ENCODE data around the gene SNX21.

SNX21 gene

DNA sequence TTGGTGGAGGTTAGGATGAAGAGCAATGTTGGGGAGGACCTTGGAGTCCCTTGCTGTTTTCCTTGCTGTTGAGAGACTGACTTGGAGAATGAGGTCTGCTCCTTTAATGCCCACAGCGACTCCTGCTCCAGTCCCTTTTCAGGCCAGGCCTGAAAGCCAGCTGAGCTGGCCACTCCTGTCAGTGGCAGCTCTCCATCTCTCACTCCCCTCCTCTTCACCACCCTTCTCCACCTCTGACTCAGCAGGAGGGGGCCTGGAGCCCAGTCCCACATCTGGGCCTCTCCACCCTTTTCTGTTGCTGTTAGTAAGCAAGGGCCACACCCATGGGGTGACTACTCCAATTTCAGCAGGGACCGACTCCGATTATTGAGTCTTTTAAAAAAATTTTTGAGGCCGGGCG is 2.2 kb downstream of the SNX21 start:
- Histone ChIP-seq H3K9ac (ENCODE audit: low read length) (peak overlapping the region; percentile 97), H3K36me3 (ENCODE audit: control insufficient read depth, insufficient read depth, low read length, severe bottlenecking) (peaks cover 30% of the 10 kb centered on the region), H3K9me3 (ENCODE audit: control insufficient read depth, low read length) (no peaks in the 10 kb centered on the region), H3K4me1 (ENCODE audit: control insufficient read depth, insufficient read depth, low read length) (peaks cover 36% of the 10 kb centered on the region), H3K27me3 (replicated peaks; ENCODE audit: control insufficient read depth, insufficient read depth, low read length) (no peaks in the 10 kb centered on the region), H3K4me3 (ENCODE audit: low read length) (peak overlapping the region; percentile 91)
- DNase-seq (ENCODE audit: low read depth): peak; percentile 54

DNA sequence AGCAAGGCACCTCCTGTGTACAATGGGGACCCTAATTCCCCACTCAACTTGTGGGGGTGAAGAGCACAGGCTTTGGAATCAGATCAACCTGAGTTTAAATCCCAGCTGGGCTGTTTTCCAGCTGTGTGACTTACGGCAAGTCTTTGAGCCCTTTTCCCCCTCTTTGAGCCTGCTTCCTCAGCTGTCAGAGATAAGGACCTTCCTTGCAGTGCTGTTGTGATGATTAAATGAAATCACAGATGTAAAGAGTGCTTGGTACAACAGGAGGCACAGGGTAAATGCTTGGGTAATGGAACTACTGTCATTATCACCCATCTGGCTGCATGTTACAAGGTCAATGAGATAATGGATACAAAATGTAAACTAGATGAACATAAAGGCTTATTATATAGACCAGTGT is 3.2 kb downstream of the SNX21 start:
- peaks cover 40% of the 10 kb centered on the region for H3K36me3 ChIP-seq (ENCODE audit: control insufficient read depth, insufficient read depth, low read length, severe bottlenecking)
- H3K4me1 ChIP-seq (ENCODE audit: control insufficient read depth, insufficient read depth, low read length): peaks cover 46% of the 10 kb centered on the region
- no peaks in the 10 kb centered on the region for H3K27me3 ChIP-seq (replicated peaks; ENCODE audit: control insufficient read depth, insufficient read depth, low read length)
- peak overlapping the region; percentile 91 for H3K4me3 ChIP-seq (ENCODE audit: low read length)
- DNase-seq (ENCODE audit: low read depth): no peak
- no peaks in the 10 kb centered on the region for H3K9me3 ChIP-seq (ENCODE audit: control insufficient read depth, low read length)
- peak overlapping the region; percentile 54 for H3K9ac ChIP-seq (ENCODE audit: low read length)

DNA sequence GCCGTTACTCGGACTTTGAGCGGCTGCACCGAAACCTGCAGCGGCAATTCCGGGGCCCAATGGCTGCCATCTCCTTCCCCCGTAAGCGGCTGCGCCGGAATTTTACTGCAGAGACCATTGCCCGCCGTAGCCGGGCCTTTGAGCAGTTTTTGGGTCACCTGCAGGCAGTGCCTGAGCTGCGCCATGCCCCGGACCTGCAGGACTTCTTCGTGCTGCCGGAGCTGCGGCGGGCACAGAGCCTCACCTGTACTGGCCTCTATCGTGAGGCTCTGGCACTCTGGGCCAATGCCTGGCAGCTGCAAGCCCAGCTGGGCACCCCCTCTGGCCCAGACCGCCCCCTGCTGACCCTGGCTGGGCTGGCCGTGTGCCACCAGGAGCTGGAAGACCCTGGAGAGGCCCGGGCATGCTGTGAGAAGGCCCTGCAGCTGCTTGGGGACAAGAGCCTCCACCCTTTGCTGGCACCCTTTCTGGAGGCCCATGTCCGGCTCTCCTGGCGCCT is 7.2 kb downstream of the SNX21 start:
- no peaks in the 10 kb centered on the region for H3K27me3 ChIP-seq (replicated peaks; ENCODE audit: control insufficient read depth, insufficient read depth, low read length)
- no peak for DNase-seq (ENCODE audit: low read depth)
- peak overlapping the region; percentile 27 for H3K9ac ChIP-seq (ENCODE audit: low read length)
- H3K36me3 ChIP-seq (ENCODE audit: control insufficient read depth, insufficient read depth, low read length, severe bottlenecking): peaks cover 72% of the 10 kb centered on the region
- H3K9me3 ChIP-seq (ENCODE audit: control insufficient read depth, low read length): no peaks in the 10 kb centered on the region
- no peak overlapping the region for H3K4me3 ChIP-seq (ENCODE audit: low read length)
- peaks cover 42% of the 10 kb centered on the region for H3K4me1 ChIP-seq (ENCODE audit: control insufficient read depth, insufficient read depth, low read length)

DNA sequence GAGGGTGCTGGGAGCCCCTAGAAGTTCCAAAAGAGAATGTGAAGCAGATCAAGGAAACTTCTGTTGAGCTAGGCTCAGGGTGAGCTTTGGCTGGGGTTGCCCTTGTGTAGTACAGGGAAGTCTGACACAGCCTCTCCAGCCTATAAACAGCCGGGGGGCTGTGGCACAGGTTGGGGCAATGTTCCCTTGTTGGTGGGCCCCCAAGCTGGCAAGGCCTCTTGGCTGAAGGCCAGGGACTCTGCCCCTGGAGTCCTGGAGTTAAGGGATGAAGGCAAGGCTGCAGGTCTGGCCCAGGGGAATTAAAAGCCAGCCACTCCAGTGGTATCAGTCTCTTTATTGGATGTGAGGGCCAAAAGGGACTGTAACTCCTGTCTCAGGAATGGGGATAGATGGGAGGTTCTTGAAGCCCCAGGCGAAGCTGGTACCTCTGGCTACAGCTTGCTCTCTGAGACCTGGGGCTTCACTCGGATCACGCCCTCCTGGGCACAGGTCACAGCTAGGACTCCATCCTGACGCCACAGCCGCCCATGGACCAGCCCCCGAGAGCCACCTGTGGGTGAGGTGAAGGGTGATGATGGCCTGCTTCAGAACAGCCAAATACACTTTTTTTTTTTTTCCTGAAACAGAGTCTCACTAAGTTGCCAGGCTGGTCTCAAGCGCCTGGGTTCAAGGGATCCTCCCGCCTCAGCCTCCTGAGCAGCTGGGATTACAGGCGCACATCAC is 8.0 kb downstream of the SNX21 start:
- peaks cover 78% of the 10 kb centered on the region for H3K36me3 ChIP-seq (ENCODE audit: control insufficient read depth, insufficient read depth, low read length, severe bottlenecking)
- peaks cover 40% of the 10 kb centered on the region for H3K4me1 ChIP-seq (ENCODE audit: control insufficient read depth, insufficient read depth, low read length)
- H3K27me3 ChIP-seq (replicated peaks; ENCODE audit: control insufficient read depth, insufficient read depth, low read length): no peaks in the 10 kb centered on the region
- no peak overlapping the region for H3K4me3 ChIP-seq (ENCODE audit: low read length)
- peak overlapping the region; percentile 27 for H3K9ac ChIP-seq (ENCODE audit: low read length)
- H3K9me3 ChIP-seq (ENCODE audit: control insufficient read depth, low read length): no peaks in the 10 kb centered on the region
- DNase-seq (ENCODE audit: low read depth): no peak

DNA sequence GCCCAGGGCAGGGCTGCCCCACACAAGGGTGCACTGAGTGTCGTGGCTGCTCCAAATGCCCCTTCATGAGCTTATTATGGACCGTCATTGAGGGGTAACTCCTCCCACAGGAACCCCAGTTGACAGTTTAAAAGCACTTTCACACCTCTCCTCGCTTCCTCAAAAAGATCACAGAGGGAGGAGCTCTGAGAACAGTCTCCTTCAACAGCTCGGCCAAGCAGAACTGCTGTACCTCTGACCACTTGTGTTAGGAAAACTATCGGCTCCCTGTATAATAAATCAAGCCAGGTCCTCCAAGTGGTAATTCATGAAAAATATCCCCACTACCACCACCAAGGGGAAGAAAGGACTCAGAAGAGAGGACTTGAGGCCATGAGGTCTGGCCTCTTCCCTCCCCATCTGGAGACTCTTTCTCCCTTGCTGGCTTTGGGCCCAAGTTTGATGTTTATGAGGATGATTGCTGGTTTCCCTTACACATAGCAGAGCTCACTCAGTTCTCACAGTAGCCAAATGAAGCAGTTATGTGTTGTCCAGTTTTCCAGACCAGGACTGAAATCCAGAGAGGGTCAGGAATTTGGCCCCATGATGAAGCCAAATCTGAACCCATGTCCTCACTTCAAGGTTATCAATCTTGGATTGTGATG is 8.7 kb downstream of the SNX21 start:
- H3K4me3 ChIP-seq (ENCODE audit: low read length): no peak overlapping the region
- H3K4me1 ChIP-seq (ENCODE audit: control insufficient read depth, insufficient read depth, low read length): peaks cover 32% of the 10 kb centered on the region
- peaks cover 78% of the 10 kb centered on the region for H3K36me3 ChIP-seq (ENCODE audit: control insufficient read depth, insufficient read depth, low read length, severe bottlenecking)
- no peaks in the 10 kb centered on the region for H3K9me3 ChIP-seq (ENCODE audit: control insufficient read depth, low read length)
- no peaks in the 10 kb centered on the region for H3K27me3 ChIP-seq (replicated peaks; ENCODE audit: control insufficient read depth, insufficient read depth, low read length)
- DNase-seq (ENCODE audit: low read depth): peak; percentile 23
- peak overlapping the region; percentile 39 for H3K9ac ChIP-seq (ENCODE audit: low read length)

DNA sequence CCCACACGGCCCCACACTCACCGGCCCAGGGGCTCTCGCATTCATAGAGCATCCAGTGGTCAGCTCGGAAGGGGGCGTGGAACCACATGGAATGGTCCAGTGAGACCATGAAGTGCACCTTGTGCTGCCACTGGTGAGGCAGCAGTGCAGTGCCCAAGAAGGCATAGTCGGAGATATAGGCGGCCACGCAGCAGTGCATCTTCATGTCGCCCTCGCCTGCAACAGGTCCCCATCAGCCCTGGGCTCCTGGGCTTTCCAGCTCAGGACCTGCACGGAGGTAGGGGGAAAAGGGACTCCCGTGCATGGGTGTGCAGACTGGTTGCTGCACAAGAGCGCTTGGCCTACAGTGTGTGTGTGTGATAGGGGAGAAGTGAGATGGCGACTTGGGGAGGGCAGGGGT is 9.9 kb downstream of the SNX21 start:
- no peaks in the 10 kb centered on the region for H3K9me3 ChIP-seq (ENCODE audit: control insufficient read depth, low read length)
- H3K4me3 ChIP-seq (ENCODE audit: low read length): no peak overlapping the region
- peak overlapping the region; percentile 39 for H3K9ac ChIP-seq (ENCODE audit: low read length)
- H3K36me3 ChIP-seq (ENCODE audit: control insufficient read depth, insufficient read depth, low read length, severe bottlenecking): peaks cover 76% of the 10 kb centered on the region
- H3K27me3 ChIP-seq (replicated peaks; ENCODE audit: control insufficient read depth, insufficient read depth, low read length): no peaks in the 10 kb centered on the region
- H3K4me1 ChIP-seq (ENCODE audit: control insufficient read depth, insufficient read depth, low read length): peaks cover 30% of the 10 kb centered on the region
- DNase-seq (ENCODE audit: low read depth): no peak

DNA sequence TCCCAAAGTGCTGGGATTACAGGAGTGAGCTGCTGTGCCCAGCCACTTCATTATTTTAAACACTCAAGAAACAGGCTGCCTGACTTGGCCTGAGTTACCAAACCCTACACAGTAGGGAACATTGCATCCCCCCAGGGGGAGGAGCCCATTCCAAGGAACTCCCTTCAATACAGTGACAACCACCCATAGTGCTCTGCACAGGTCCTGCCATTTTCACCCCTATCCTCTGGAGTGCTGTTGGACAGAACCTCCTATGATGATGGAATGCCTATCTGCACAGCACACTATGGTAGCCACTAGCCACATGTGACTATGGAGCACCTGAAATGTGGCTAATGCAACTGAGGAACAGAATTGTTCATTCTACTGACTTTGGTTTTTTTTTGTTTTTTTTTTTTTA is 11.9 kb downstream of the SNX21 start:
- H3K36me3 ChIP-seq (ENCODE audit: control insufficient read depth, insufficient read depth, low read length, severe bottlenecking): peaks cover 71% of the 10 kb centered on the region

DNA sequence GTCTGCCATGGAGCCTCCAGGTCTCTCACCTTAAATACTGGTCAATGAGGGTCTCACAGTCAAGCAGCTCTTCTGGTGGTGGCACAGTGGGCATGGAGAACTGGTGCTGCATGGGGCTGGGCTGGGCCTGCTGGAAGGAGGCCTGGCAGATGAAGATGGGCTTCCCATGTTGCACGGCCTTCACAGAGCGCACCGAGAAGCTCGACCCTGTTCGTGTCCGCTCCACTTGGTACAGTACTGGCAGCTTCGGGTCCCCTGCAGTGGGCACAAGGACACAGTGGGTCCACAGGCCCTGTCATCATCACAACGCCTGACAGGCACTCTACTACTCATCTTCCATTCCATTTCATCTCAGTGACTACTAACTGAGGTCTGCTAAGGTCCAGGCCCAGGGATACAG is 14.8 kb downstream of the SNX21 start:
- no peak overlapping the region for H3K4me3 ChIP-seq (ENCODE audit: low read length)
- H3K27me3 ChIP-seq (replicated peaks; ENCODE audit: control insufficient read depth, insufficient read depth, low read length): no peaks in the 10 kb centered on the region
- peaks cover 2% of the 10 kb centered on the region for H3K4me1 ChIP-seq (ENCODE audit: control insufficient read depth, insufficient read depth, low read length)
- no peak overlapping the region for H3K9ac ChIP-seq (ENCODE audit: low read length)
- H3K36me3 ChIP-seq (ENCODE audit: control insufficient read depth, insufficient read depth, low read length, severe bottlenecking): peaks cover 59% of the 10 kb centered on the region
- H3K9me3 ChIP-seq (ENCODE audit: control insufficient read depth, low read length): no peaks in the 10 kb centered on the region
- no peak for DNase-seq (ENCODE audit: low read depth)

More for the DNA sequence above, 11.9 kb downstream of the SNX21 start:
- peaks cover 30% of the 10 kb centered on the region for H3K4me1 ChIP-seq (ENCODE audit: control insufficient read depth, insufficient read depth, low read length)
- no peak overlapping the region for H3K9ac ChIP-seq (ENCODE audit: low read length)
- no peaks in the 10 kb centered on the region for H3K27me3 ChIP-seq (replicated peaks; ENCODE audit: control insufficient read depth, insufficient read depth, low read length)
- no peak overlapping the region for H3K4me3 ChIP-seq (ENCODE audit: low read length)
- DNase-seq (ENCODE audit: low read depth): no peak
- H3K9me3 ChIP-seq (ENCODE audit: control insufficient read depth, low read length): no peaks in the 10 kb centered on the region

DNA sequence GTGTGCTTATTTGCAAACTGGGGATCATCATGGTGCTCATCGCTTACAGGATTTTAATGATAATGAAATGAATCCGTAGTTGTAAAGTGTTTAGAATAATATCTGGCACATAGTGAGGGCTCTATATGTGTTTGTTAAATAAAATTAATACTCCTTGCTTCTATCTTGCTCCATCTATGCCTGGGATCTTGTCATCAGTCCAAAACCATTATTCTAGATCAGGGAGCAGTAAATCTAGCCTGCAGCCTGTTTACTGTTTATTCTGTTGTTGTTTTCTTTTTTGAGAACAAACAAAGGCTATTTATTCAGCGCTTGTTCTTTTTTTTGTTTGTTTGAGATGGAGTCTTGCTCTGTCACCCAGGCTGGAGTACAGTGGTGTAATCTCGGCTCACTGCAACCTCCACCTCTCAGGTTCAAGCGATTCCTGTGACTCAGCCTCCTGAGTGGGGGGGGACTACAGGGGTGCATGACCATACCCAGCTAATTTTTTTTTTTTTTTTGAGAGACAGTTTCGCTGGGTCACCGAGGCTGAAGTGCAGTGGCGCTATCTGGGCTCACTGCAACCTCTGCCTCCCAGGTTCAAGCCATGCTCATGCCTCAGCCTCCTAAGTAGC is 15.5 kb downstream of the SNX21 start:
- peaks cover 54% of the 10 kb centered on the region for H3K36me3 ChIP-seq (ENCODE audit: control insufficient read depth, insufficient read depth, low read length, severe bottlenecking)

DNA sequence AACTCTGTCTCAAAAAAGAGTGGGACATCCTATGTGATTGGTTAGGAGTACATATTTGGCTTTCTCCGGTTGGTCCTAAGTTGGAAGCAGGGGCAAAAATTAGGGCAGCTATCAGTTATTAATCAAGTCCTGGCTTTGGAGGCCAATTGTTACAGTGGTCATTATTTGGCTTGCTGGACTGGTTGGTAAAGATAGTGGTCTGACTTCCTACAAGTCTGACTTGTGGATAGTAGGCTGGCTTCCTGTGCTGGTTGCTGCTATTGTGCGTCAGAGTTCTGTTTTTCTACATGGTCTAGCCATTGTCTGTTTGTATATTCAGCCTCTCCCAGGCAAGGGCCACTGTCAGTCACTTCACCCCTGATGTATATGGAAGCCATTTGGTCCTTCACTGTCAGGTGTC is 16.6 kb downstream of the SNX21 start:
- no peak overlapping the region for H3K4me3 ChIP-seq (ENCODE audit: low read length)
- no peaks in the 10 kb centered on the region for H3K9me3 ChIP-seq (ENCODE audit: control insufficient read depth, low read length)
- H3K9ac ChIP-seq (ENCODE audit: low read length): no peak overlapping the region
- no peak for DNase-seq (ENCODE audit: low read depth)
- H3K36me3 ChIP-seq (ENCODE audit: control insufficient read depth, insufficient read depth, low read length, severe bottlenecking): peaks cover 45% of the 10 kb centered on the region
- H3K4me1 ChIP-seq (ENCODE audit: control insufficient read depth, insufficient read depth, low read length): peaks cover 3% of the 10 kb centered on the region
- H3K27me3 ChIP-seq (replicated peaks; ENCODE audit: control insufficient read depth, insufficient read depth, low read length): no peaks in the 10 kb centered on the region

More for the DNA sequence above, 15.5 kb downstream of the SNX21 start:
- H3K4me1 ChIP-seq (ENCODE audit: control insufficient read depth, insufficient read depth, low read length): no peaks in the 10 kb centered on the region
- H3K27me3 ChIP-seq (replicated peaks; ENCODE audit: control insufficient read depth, insufficient read depth, low read length): no peaks in the 10 kb centered on the region
- H3K4me3 ChIP-seq (ENCODE audit: low read length): no peak overlapping the region
- no peaks in the 10 kb centered on the region for H3K9me3 ChIP-seq (ENCODE audit: control insufficient read depth, low read length)
- H3K9ac ChIP-seq (ENCODE audit: low read length): no peak overlapping the region
- DNase-seq (ENCODE audit: low read depth): no peak

DNA sequence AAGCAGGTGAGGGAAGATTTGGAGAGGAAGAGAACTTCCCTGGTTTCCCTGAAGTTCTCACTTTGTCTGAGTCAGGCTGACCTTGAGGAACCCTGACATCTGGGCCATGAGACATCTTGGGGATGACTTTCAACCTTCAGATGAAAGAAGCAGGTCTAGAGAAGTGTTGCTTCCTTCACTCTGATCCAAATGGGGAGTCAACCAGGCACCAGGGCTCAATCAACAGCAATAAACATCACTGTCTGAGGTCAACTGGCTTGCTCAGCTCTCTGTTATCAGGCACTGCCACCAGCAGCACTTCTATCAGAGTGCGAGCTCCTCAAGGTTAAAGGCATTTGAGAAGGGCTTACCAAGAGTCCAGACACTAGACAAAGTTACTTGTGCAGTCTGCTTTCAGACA is 17.3 kb downstream of the SNX21 start:
- H3K4me1 ChIP-seq (ENCODE audit: control insufficient read depth, insufficient read depth, low read length): peaks cover 7% of the 10 kb centered on the region
- no peak for DNase-seq (ENCODE audit: low read depth)
- H3K27me3 ChIP-seq (replicated peaks; ENCODE audit: control insufficient read depth, insufficient read depth, low read length): no peaks in the 10 kb centered on the region
- no peak overlapping the region for H3K4me3 ChIP-seq (ENCODE audit: low read length)
- H3K9ac ChIP-seq (ENCODE audit: low read length): no peak overlapping the region
- peaks cover 45% of the 10 kb centered on the region for H3K36me3 ChIP-seq (ENCODE audit: control insufficient read depth, insufficient read depth, low read length, severe bottlenecking)
- no peaks in the 10 kb centered on the region for H3K9me3 ChIP-seq (ENCODE audit: control insufficient read depth, low read length)

All from adipocyte (in vitro differentiated cells).